ENCODE measurements around the gene MRNIP.

GRCh38 chr5:179892255-179892654 lies 33.6 kb upstream of the MRNIP start:
- TF ChIP-seq CTCF (IDR thresholded peaks at IDR 0.05) (no peak), POLR2AphosphoS5 (IDR thresholded peaks at IDR 0.05) (no peak)

All from breast epithelium (tissue), 3 donors.